Measurements from ENCODE around the gene CTDP1.

CTDP1 gene

GRCh38 chr18:79798999-79799370 is 119.4 kb downstream of the CTDP1 start:
- TF ChIP-seq SIN3A (IDR thresholded peaks at IDR 0.05; ENCODE audit: borderline replicate concordance, insufficient read depth, low read length) (no peak), POLR2AphosphoS5 (IDR thresholded peaks at IDR 0.05; ENCODE audit: low read depth, low read length) (no peak)

GRCh38 chr18:79799619-79800370 is 120.2 kb downstream of the CTDP1 start:
- TF ChIP-seq, protein P1, sequence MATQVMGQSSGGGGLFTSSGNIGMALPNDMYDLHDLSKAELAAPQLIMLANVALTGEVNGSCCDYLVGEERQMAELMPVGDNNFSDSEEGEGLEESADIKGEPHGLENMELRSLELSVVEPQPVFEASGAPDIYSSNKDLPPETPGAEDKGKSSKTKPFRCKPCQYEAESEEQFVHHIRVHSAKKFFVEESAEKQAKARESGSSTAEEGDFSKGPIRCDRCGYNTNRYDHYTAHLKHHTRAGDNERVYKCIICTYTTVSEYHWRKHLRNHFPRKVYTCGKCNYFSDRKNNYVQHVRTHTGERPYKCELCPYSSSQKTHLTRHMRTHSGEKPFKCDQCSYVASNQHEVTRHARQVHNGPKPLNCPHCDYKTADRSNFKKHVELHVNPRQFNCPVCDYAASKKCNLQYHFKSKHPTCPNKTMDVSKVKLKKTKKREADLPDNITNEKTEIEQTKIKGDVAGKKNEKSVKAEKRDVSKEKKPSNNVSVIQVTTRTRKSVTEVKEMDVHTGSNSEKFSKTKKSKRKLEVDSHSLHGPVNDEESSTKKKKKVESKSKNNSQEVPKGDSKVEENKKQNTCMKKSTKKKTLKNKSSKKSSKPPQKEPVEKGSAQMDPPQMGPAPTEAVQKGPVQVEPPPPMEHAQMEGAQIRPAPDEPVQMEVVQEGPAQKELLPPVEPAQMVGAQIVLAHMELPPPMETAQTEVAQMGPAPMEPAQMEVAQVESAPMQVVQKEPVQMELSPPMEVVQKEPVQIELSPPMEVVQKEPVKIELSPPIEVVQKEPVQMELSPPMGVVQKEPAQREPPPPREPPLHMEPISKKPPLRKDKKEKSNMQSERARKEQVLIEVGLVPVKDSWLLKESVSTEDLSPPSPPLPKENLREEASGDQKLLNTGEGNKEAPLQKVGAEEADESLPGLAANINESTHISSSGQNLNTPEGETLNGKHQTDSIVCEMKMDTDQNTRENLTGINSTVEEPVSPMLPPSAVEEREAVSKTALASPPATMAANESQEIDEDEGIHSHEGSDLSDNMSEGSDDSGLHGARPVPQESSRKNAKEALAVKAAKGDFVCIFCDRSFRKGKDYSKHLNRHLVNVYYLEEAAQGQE (IDR thresholded peaks at IDR 0.05; ENCODE audit: insufficient read depth in 1 of 2, low read depth in 2 of 2, low read length in 2 of 2), result no peak
- TF ChIP-seq POLR2AphosphoS5 (IDR thresholded peaks at IDR 0.05; ENCODE audit: low read depth, low read length) (no peak), FOXP2 (optimal IDR thresholded peaks at IDR 0.05; ENCODE audit: borderline replicate concordance, extremely low read depth, extremely low read length, insufficient read depth) (no peak), TAF1 (IDR thresholded peaks at IDR 0.05; ENCODE audit: borderline replicate concordance, insufficient read depth, low read length) (no peak), SIN3A (IDR thresholded peaks at IDR 0.05; ENCODE audit: borderline replicate concordance, insufficient read depth, low read length) (no peak)

DNA sequence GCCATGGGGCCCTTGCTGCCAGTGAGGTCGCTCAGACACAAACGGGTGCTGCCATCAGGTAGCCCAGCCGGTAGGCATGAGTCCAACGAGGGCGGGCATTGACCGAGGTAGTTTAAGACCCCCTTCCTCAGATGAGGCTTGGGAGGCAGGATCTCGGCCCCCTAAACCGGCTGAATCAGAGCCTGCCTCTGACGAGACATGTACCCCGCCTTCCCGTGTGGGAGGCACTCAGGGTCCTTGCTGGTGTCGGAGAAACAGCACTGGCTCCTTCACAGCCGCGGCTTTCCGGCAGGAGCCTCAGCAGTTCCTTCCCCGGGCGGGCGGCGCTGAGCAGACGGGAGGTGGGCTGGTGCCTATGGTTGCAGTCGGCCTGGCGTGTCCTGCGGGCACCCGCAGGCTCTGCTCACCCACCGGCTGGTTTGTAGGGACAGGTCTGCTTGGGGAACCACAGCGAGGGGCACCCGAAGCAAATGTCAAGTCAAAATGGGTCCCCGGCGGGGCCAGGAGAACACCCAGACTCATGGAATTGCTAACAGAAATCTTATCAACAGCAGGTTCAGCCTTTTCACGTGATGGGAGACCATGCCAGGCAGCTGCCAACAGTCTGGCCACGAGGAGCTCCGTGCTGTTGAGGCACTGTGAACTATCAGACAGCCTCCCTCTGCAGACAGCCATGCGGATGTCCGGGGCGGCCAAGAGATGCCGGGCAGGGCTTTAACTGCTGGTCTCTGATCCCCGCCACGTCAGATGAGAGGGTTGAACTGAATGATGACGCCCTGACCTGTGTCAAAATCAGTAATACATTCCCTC is 121.0 kb downstream of the CTDP1 start:
- TF ChIP-seq, protein P1 (IDR thresholded peaks at IDR 0.05; ENCODE audit: insufficient read depth in 1 of 2, low read depth in 2 of 2, low read length in 2 of 2), result no peak
- TF ChIP-seq TAF1 (IDR thresholded peaks at IDR 0.05; ENCODE audit: borderline replicate concordance, insufficient read depth, low read length) (no peak), POLR2AphosphoS5 (IDR thresholded peaks at IDR 0.05; ENCODE audit: low read depth, low read length) (no peak), SIN3A (IDR thresholded peaks at IDR 0.05; ENCODE audit: borderline replicate concordance, insufficient read depth, low read length) (no peak), FOXP2 (optimal IDR thresholded peaks at IDR 0.05; ENCODE audit: borderline replicate concordance, extremely low read depth, extremely low read length, insufficient read depth) (no peak)

DNA sequence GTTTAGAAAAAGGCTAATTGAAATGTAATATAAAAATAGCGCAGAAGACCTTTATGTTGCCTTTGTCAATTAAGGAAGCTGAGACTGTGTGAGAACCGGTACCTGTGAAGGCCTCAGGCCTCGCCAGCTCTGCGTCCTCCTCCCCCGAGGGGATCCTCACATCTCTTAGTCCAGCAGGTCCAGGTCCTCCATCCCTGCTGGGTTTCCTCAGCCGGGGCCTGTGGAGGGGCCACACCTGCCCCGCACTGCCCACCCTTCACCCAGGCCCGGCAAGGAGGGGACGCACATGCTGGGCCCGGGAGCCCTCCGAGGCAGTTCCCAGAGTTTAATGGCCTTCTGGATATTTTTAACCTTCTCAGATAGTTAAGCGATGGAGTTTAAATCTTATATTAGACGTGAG is 121.6 kb downstream of the CTDP1 start:
- TF ChIP-seq, protein P1 (IDR thresholded peaks at IDR 0.05; ENCODE audit: insufficient read depth in 1 of 2, low read depth in 2 of 2, low read length in 2 of 2), result no peak
- no peak for TF ChIP-seq FOXP2 (optimal IDR thresholded peaks at IDR 0.05; ENCODE audit: borderline replicate concordance, extremely low read depth, extremely low read length, insufficient read depth)
- no peak for TF ChIP-seq TAF1 (IDR thresholded peaks at IDR 0.05; ENCODE audit: borderline replicate concordance, insufficient read depth, low read length)
- TF ChIP-seq SIN3A (IDR thresholded peaks at IDR 0.05; ENCODE audit: borderline replicate concordance, insufficient read depth, low read length), result no peak
- no peak for TF ChIP-seq POLR2AphosphoS5 (IDR thresholded peaks at IDR 0.05; ENCODE audit: low read depth, low read length)

DNA sequence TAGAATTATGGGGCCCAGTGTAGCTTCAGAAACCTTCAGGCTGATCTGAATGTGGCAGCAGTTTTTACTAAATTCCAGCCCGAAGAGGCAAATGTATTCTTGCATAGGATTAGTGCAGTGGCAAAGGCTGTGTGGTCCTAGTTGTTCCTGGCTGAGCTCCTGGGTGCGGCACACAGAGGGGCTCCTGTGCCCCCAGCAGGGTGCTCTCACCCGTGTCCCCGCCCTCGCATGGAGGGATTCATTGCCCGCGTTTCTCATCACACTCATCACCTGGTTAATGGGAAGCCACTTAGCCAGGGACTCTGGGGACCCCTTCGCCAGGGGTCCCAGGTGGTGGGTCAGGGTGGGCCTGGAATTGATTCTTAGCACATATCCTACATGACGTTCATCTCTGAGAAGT is 122.0 kb downstream of the CTDP1 start:
- TF ChIP-seq FOXP2 (optimal IDR thresholded peaks at IDR 0.05; ENCODE audit: borderline replicate concordance, extremely low read depth, extremely low read length, insufficient read depth) (no peak), TAF1 (IDR thresholded peaks at IDR 0.05; ENCODE audit: borderline replicate concordance, insufficient read depth, low read length) (no peak), POLR2AphosphoS5 (IDR thresholded peaks at IDR 0.05; ENCODE audit: low read depth, low read length) (no peak), SIN3A (IDR thresholded peaks at IDR 0.05; ENCODE audit: borderline replicate concordance, insufficient read depth, low read length) (no peak)
- TF ChIP-seq, protein P1 (IDR thresholded peaks at IDR 0.05; ENCODE audit: insufficient read depth in 1 of 2, low read depth in 2 of 2, low read length in 2 of 2), result no peak
